ENCODE measurements around the gene SLC47A2.

DNA sequence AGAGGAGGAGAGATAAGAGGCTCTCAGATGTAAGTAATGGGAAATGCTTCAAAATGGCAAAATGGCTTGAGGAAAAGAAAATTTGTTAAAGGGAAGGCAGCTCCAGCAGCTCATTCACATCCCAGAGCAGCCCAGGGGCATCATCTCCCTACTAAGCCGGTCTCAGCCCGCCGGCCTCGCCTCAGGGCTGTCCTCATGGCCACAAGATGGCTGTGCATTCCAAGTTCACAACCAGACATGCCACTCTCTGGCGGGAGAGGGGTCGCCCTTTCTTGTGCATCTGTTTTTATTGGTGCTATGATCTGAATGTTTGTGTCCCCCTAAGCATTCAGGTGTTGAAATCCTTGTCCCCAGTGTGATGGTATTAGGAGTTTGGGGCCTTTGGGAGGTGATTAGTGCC is 13.5 kb upstream of the SLC47A2 start:
- TF ChIP-seq POLR2AphosphoS5 (IDR thresholded peaks at IDR 0.05; ENCODE audit: insufficient read depth in 1 of 2, low read depth in 1 of 2) (no peak), CTCF (IDR thresholded peaks at IDR 0.05) (no peak)

Data from vagina (tissue), 2 donors.